PFSK-1 (cell line): Measurements from ENCODE around the gene ANKRD40.

Experiments used
- FOXP2 ChIP-seq: optimal IDR thresholded peaks from 2 replicates; pipeline ENCODE3; 2011; ENCODE audit warnings: borderline replicate concordance, control low read depth, inconsistent platforms; ENCODE audit not compliant: insufficient read depth; ENCODE audit errors: extremely low read length, extremely low read depth
- POLR2AphosphoS5 ChIP-seq: IDR thresholded peaks from 2 replicates; pipeline ENCODE4 v1.6.1; 2012; ENCODE audit warnings: low read depth, mild to moderate bottlenecking, control low read depth, low read length, moderate library complexity
- REST ChIP-seq, 2 experiments: IDR thresholded peaks; 2 replicates each; pipeline versions ENCODE4 v1.6.1 to v1.8.0; 2011 to 2012; ENCODE audit warnings: low read depth in 2 of 2, low read length in 2 of 2, control low read depth in 1 of 2, inconsistent platforms in 1 of 2, mild to moderate bottlenecking in 1 of 2, moderate library complexity in 1 of 2; ENCODE audit not compliant: insufficient read depth in 1 of 2
- SIN3A ChIP-seq: IDR thresholded peaks from 2 replicates; pipeline ENCODE4 v1.6.1; 2012; ENCODE audit warnings: mild to moderate bottlenecking, low read length, moderate library complexity, borderline replicate concordance; ENCODE audit not compliant: insufficient read depth
- TAF1 ChIP-seq: IDR thresholded peaks from 2 replicates; pipeline ENCODE4 v1.6.1; 2012; ENCODE audit warnings: low read length, control low read depth, borderline replicate concordance; ENCODE audit not compliant: insufficient read depth

ANKRD40 gene

DNA sequence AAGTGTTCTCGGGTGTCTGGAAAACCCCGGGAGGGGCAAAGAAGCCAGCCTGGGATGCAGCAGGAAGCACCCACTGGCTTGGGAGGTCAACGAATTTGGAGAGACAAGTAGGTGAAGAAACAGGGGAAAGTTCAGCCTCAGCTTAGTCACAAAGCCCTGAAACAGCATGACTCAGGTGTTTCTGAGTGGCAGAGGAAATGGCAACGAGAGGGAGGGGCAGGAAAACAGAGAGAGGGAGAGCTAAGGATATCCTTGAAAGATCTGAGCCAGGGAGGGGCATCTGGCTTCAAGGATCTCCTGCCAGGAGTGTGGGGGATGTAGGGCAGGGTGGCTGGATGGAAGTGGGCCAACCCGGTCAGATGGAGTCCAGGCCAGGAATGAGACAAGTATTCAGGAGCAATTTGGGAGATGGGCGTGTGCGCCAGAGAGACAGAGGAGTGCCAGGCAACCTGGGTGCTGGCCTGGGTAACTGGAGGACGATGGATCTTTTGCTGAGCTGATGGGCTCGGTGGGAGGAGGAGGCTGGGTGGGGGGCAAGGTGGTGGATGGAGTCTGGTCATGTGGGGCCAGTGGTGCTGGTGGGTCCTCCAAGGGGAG, 45.8 kb downstream of the ANKRD40 start:
- no peak for TF ChIP-seq POLR2AphosphoS5
- no peak for TF ChIP-seq FOXP2
- TF ChIP-seq SIN3A = no peak
- TF ChIP-seq REST (IDR thresholded peaks at IDR 0.05; ENCODE audit: insufficient read depth in 1 of 2, low read depth in 2 of 2, low read length in 2 of 2) = no peak
- TF ChIP-seq TAF1 = no peak

- TF ChIP-seq REST (IDR thresholded peaks at IDR 0.05; ENCODE audit: insufficient read depth in 1 of 2, low read depth in 2 of 2, low read length in 2 of 2) = no peak
- no peak for TF ChIP-seq FOXP2
- TF ChIP-seq POLR2AphosphoS5 = no peak
- no peak for TF ChIP-seq SIN3A
- no peak for TF ChIP-seq TAF1
Measured at GRCh38 chr17:50661348-50661747, 46.4 kb downstream of the ANKRD40 start.

GRCh38 chr17:50660887-50661345, 46.8 kb downstream of the ANKRD40 start:
- TF ChIP-seq SIN3A (no peak), FOXP2 (no peak)

DNA sequence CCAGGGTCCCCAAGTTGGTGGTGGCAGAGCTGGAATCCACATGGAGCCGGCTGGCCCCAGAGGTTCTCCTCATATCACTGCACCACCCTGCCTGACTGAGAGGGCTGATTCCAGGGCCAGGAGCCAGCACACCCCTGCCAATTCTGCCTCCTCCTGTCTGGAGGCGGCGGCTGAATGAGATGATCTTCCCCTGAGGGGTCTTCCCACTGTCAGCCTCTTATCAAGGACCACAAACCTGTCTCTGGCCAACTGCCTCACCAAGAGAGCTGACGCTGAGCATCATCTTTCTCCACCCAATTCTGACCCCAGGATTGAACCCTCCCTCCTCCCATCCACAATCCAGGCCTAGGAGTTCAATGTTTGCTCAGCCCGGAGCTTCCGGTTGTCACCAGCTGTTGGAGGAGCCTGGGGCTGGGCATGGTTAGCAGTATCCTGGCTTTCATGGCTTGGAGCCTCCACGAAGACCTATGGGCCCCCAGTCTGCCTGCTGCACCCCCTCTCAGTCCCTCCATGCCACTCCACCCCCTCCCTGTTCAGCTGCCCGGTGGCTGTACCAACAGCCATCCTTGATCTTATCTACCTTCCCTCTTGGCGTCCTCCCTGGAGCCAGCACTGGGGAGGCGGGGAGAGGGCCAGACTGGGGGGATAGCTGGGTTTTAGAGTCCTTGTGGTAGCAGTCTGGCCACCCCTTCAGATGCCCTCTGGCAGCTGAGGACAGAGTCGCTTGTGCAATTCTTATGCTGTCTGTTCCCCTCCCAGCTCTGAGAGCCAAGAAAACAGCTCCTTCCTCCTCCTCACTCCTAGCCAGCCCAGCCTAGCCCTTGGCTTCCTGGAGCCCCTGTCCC, 47.5 kb downstream of the ANKRD40 start:
- TF ChIP-seq POLR2AphosphoS5 (no peak), REST (IDR thresholded peaks at IDR 0.05; ENCODE audit: insufficient read depth in 1 of 2, low read depth in 2 of 2, low read length in 2 of 2) (no peak), SIN3A (no peak), TAF1 (no peak), FOXP2 (no peak)

- TF ChIP-seq FOXP2 (no peak), TAF1 (no peak), POLR2AphosphoS5 (no peak), SIN3A (no peak), REST (IDR thresholded peaks at IDR 0.05; ENCODE audit: insufficient read depth in 1 of 2, low read depth in 2 of 2, low read length in 2 of 2) (no peak)
Measured at GRCh38 chr17:50659179-50659578, 48.5 kb downstream of the ANKRD40 start.
